Peyer's patch (tissue), 4 donors: ENCODE measurements around the gene SPHK2.

ENCODE experiments used
- POLR2A ChIP-seq, 2 donors: fragments of 450-650 bp; IDR thresholded peaks; one replicate each; pipeline ENCODE4 v1.5.1; 2017; ENCODE audit warnings: antibody characterized with exemption in 2 of 2, mild to moderate bottlenecking in 2 of 2, moderate library complexity in 2 of 2
- TF ChIP-seq, protein P1 (sequence below), 6 experiments: fragments of 450-650 bp in 4 of 6; fragments of 200-600 bp in 2 of 6; sonication (generic) in 1 of 6; IDR thresholded peaks; one replicate each; pipeline ENCODE4 v1.5.1; 2017 to 2019; ENCODE audit warnings: antibody characterized with exemption in 6 of 6, mild to moderate bottlenecking in 3 of 6, moderate library complexity in 1 of 6

GRCh38 chr19:48637948-48638830, 18.9 kb downstream of the SPHK2 start:
- TF ChIP-seq, protein P1, sequence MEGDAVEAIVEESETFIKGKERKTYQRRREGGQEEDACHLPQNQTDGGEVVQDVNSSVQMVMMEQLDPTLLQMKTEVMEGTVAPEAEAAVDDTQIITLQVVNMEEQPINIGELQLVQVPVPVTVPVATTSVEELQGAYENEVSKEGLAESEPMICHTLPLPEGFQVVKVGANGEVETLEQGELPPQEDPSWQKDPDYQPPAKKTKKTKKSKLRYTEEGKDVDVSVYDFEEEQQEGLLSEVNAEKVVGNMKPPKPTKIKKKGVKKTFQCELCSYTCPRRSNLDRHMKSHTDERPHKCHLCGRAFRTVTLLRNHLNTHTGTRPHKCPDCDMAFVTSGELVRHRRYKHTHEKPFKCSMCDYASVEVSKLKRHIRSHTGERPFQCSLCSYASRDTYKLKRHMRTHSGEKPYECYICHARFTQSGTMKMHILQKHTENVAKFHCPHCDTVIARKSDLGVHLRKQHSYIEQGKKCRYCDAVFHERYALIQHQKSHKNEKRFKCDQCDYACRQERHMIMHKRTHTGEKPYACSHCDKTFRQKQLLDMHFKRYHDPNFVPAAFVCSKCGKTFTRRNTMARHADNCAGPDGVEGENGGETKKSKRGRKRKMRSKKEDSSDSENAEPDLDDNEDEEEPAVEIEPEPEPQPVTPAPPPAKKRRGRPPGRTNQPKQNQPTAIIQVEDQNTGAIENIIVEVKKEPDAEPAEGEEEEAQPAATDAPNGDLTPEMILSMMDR (IDR thresholded peaks at IDR 0.05) = no peak
- peak; percentile 52 to 70 for TF ChIP-seq POLR2A (IDR thresholded peaks at IDR 0.05)
